H9 (cell line): ENCODE measurements around the gene NPIPA1. TPM values are rescaled to one million over a fixed set of nuclear protein-coding genes. Genes with fewer than 3 reads are reported as not detected.

Experiments used
- DNase-seq: peaks from one replicate; pipeline ENCODE4 v3.0.0-alpha.2; 2017
- H2AFZ ChIP-seq: one replicate; pipeline ENCODE4 v1.6.1; 2013; ENCODE audit warnings: mild to moderate bottlenecking, low read length, control low read depth, moderate library complexity
- H2AK5ac ChIP-seq: 2 replicates; pipeline ENCODE4 v1.6.1; 2013; ENCODE audit warnings: low read length, control low read depth, mixed read lengths; ENCODE audit not compliant: insufficient read length
- H2BK120ac ChIP-seq: one replicate; pipeline ENCODE4 v1.6.1; 2013; ENCODE audit warnings: low read depth, mild to moderate bottlenecking, low read length, control low read depth, inconsistent platforms; ENCODE audit not compliant: poor library complexity, severe bottlenecking
- H2BK12ac ChIP-seq: 2 replicates; pipeline ENCODE4 v1.6.1; 2013; ENCODE audit warnings: low read length, control low read depth, mixed read lengths, low read depth; ENCODE audit not compliant: insufficient read length
- H2BK15ac ChIP-seq: 2 replicates; pipeline ENCODE4 v1.6.1; 2013; ENCODE audit warnings: low read depth, low read length, control low read depth
- H2BK20ac ChIP-seq: one replicate; pipeline ENCODE4 v1.6.1; 2013; ENCODE audit warnings: low read depth, mild to moderate bottlenecking, low read length, control low read depth, inconsistent platforms; ENCODE audit not compliant: poor library complexity, severe bottlenecking
- H2BK5ac ChIP-seq: 2 replicates; pipeline ENCODE4 v1.6.1; 2013; ENCODE audit warnings: low read length, control low read depth, mixed read lengths; ENCODE audit not compliant: insufficient read length
- H3K14ac ChIP-seq: 2 replicates; pipeline ENCODE4 v1.6.1; 2013; ENCODE audit warnings: low read length, control low read depth; ENCODE audit not compliant: insufficient read depth
- H3K18ac ChIP-seq: 2 replicates; pipeline ENCODE4 v1.6.1; 2013; ENCODE audit warnings: low read depth, mild to moderate bottlenecking, mixed read lengths, low read length, control low read depth; ENCODE audit not compliant: insufficient read length
- H3K23ac ChIP-seq: 2 replicates; pipeline ENCODE4 v1.6.1; 2013; ENCODE audit warnings: low read length, control low read depth, mixed read lengths, low read depth; ENCODE audit not compliant: insufficient read length
- H3K23me2 ChIP-seq: 2 replicates; pipeline ENCODE4 v1.6.1; 2013; ENCODE audit warnings: low read depth, mild to moderate bottlenecking, mixed read lengths, low read length, control low read depth; ENCODE audit not compliant: insufficient read length, poor library complexity, severe bottlenecking
- H3K27ac ChIP-seq: 2 replicates; pipeline ENCODE4 v1.5.1; 2013; ENCODE audit warnings: low read length, control low read depth, mixed read lengths, low read depth; ENCODE audit not compliant: insufficient read length
- H3K27me3 ChIP-seq: 2 replicates; pipeline ENCODE4 v1.6.1; 2013; ENCODE audit warnings: low read length, control low read depth, inconsistent platforms; ENCODE audit not compliant: insufficient read depth
- H3K4ac ChIP-seq: 2 replicates; pipeline ENCODE4 v1.6.1; 2013; ENCODE audit warnings: low read depth, mild to moderate bottlenecking, control low read depth, inconsistent platforms, low read length, moderate library complexity
- H3K4me1 ChIP-seq: 2 replicates; pipeline ENCODE4 v1.6.1; 2013; ENCODE audit warnings: low read length, control low read depth, inconsistent platforms; ENCODE audit not compliant: insufficient read depth
- H3K4me2 ChIP-seq: 2 replicates; pipeline ENCODE4 v1.6.1; 2013; ENCODE audit warnings: low read length, control low read depth, mixed read lengths; ENCODE audit not compliant: insufficient read length, insufficient read depth
- H3K56ac ChIP-seq: 2 replicates; pipeline ENCODE4 v1.6.1; 2013; ENCODE audit warnings: low read depth, mild to moderate bottlenecking, mixed read lengths, low read length, control low read depth; ENCODE audit not compliant: insufficient read length
- H3K79me1 ChIP-seq: 2 replicates; pipeline ENCODE4 v1.6.1; 2013; ENCODE audit warnings: low read depth, mild to moderate bottlenecking, moderate library complexity, low read length, control low read depth, inconsistent platforms; ENCODE audit not compliant: insufficient read depth, poor library complexity, severe bottlenecking
- H3K79me2 ChIP-seq: 2 replicates; pipeline ENCODE4 v1.6.1; 2013; ENCODE audit warnings: low read length, control low read depth, inconsistent platforms; ENCODE audit not compliant: insufficient read depth
- H3K9ac ChIP-seq: 2 replicates; pipeline ENCODE4 v1.6.1; 2013; ENCODE audit warnings: low read length, control low read depth, mixed read lengths; ENCODE audit not compliant: insufficient read length; ENCODE audit errors: extremely low read depth
- H3K9me3 ChIP-seq: one replicate; pipeline ENCODE4 v1.6.1; 2013; ENCODE audit warnings: low read depth, low read length, inconsistent platforms; ENCODE audit not compliant: control insufficient read depth
- H3T11ph ChIP-seq: one replicate; pipeline ENCODE4 v1.6.1; 2013; ENCODE audit warnings: mild to moderate bottlenecking, low read length, control low read depth, inconsistent platforms
- H4K20me1 ChIP-seq: one replicate; pipeline ENCODE4 v1.6.1; 2013; ENCODE audit not compliant: control insufficient read depth, insufficient read length, insufficient read depth
- H4K5ac ChIP-seq: 2 replicates; pipeline ENCODE4 v1.6.1; 2013; ENCODE audit warnings: low read depth, mild to moderate bottlenecking, mixed read lengths, low read length, control low read depth; ENCODE audit not compliant: insufficient read length
- H4K8ac ChIP-seq: replicated peaks from 2 replicates; pipeline ENCODE4 v1.6.1; 2013; ENCODE audit warnings: low read length, control low read depth, mixed read lengths, low read depth; ENCODE audit not compliant: insufficient read length
- H4K91ac ChIP-seq: 2 replicates; pipeline ENCODE4 v1.6.1; 2013; ENCODE audit warnings: low read depth, mild to moderate bottlenecking, moderate library complexity, mixed read lengths, low read length, control low read depth; ENCODE audit not compliant: insufficient read length
- H3K27ac Mint-ChIP-seq, 3 experiments: 2 replicates in 2 of 3; 3 replicates in 1 of 3; pipeline ENCODE4 v1.8.0; 2020 to 2021; ENCODE audit warnings: mixed read lengths in 3 of 3, mild to moderate bottlenecking in 1 of 3, moderate library complexity in 1 of 3
- H3K27me3 Mint-ChIP-seq: 2 replicates; pipeline ENCODE4 v1.8.0; 2021; ENCODE audit warnings: low read depth, mild to moderate bottlenecking, moderate library complexity, mixed read lengths
- H3K36me3 Mint-ChIP-seq, 3 experiments: 2 replicates in 2 of 3; 3 replicates in 1 of 3; pipeline ENCODE4 v1.8.0; 2020 to 2021; ENCODE audit warnings: low read depth in 3 of 3, mixed read lengths in 3 of 3; ENCODE audit not compliant: insufficient read depth in 1 of 3
- H3K4me1 Mint-ChIP-seq, 2 experiments: 2 replicates each; pipeline ENCODE4 v1.8.0; 2020; ENCODE audit warnings: mixed read lengths in 2 of 2
- H3K4me3 Mint-ChIP-seq, 2 experiments: 2 replicates in 1 of 2; 3 replicates in 1 of 2; pipeline ENCODE4 v1.8.0; 2020 to 2021; ENCODE audit warnings: mild to moderate bottlenecking in 2 of 2, mixed read lengths in 2 of 2, moderate library complexity in 1 of 2
- H3K9me3 Mint-ChIP-seq, 2 experiments: 2 replicates in 1 of 2; 3 replicates in 1 of 2; pipeline ENCODE4 v1.8.0; 2020; ENCODE audit warnings: mild to moderate bottlenecking in 2 of 2, mixed read lengths in 2 of 2, moderate library complexity in 1 of 2
- WGBS: extraction: QIAGEN DNeasy Blood & Tissue Kit; methylation state at CpG from one replicate; pipeline ENCODE4 v1.1.7; 2013; ENCODE audit warnings: missing lambda C conversion rate, low lambda C conversion rate, mixed read lengths; ENCODE audit not compliant: insufficient read length; ENCODE audit errors: extremely low coverage; 5-methylcytosine and 5-hydroxymethylcytosine counted together
- total RNA-seq: library from RNA; stranded (reverse); gene quantifications from 2 replicates; pipeline ENCODE4 v1.2.1, GENCODE V29; 2021
- TF ChIP-seq, protein P1 (sequence below): fragments of 200-600 bp; sonication (generic); conservative IDR thresholded peaks from 3 replicates; pipeline ENCODE4 v1.8.0; 2021; ENCODE audit warnings: antibody characterized with exemption, mild to moderate bottlenecking

The NPIPA1 gene
- total RNA-seq, 1 experiment from 2014 or later, result 130 TPM

DNA sequence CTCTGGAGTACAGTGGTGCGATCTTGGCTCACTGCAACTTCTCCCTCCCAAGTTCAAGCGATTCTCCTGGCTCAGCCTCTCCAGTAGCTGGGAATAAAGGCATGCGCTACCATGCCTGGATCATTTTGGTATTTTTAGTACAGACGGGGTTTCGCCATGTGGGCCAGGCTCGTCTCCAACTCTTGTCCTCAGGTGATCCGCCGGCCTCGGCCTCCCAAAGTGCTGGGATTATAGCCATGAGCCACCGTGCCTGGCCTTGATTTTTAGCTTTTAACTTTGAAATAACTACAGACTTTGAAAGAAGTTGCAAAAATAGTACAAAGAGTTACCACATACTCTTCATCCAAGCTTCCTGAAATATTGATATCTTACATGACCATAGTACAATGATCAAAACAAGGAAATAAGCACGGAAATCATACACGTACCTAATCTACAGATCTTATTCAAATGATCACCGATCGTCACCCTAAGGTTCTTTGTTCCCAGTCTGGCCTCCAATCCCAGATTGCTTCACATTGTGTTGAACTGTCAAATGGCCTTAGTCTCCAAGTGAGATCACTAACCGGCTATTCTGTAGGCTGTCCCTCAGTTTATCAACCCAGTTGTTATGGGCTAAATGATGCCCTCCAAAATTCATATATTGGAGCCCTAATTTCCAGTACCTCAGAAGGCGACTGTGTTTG is 18.4 kb downstream of the NPIPA1 start:
- H2BK15ac ChIP-seq, result no peak overlapping the region

More for the DNA sequence above, 18.4 kb downstream of the NPIPA1 start:
- Histone ChIP-seq H2BK5ac (no peak overlapping the region), H2AK5ac (no peak overlapping the region), H4K20me1 (no peaks in the 10 kb centered on the region), H4K8ac (no peak overlapping the region), H3K23ac (no peak overlapping the region), H3K23me2 (no peaks in the 10 kb centered on the region), H3K9ac (no peak overlapping the region), H3K18ac (no peak overlapping the region), H2AFZ (no peak overlapping the region), H3K27ac (no peak overlapping the region), H4K5ac (no peak overlapping the region), H3K4me2 (no peak overlapping the region), H2BK20ac (no peak overlapping the region), H3T11ph (no peak overlapping the region), H3K79me2 (no peaks in the 10 kb centered on the region), H3K27me3 (no peaks in the 10 kb centered on the region), H3K56ac (no peak overlapping the region), H2BK12ac (no peak overlapping the region), H3K4me1 (no peaks in the 10 kb centered on the region), H3K4ac (no peak overlapping the region), H3K9me3 (no peaks in the 10 kb centered on the region), H3K79me1 (no peaks in the 10 kb centered on the region), H3K14ac (no peak overlapping the region), H4K91ac (no peak overlapping the region), H2BK120ac (no peak overlapping the region)
- Mint-ChIP-seq H3K9me3 (no peaks in the 10 kb centered on the region), H3K27me3 (peaks cover 2% of the 10 kb centered on the region; the same call in 1 of the 2 replicates), H3K36me3 (no peaks in the 10 kb centered on the region), H3K4me3 (no peak overlapping the region), H3K27ac (peak overlapping the region in 1 of 3 experiments; percentile 72; a peak in 1 of 7 replicates), H3K4me1 (peaks cover 4% of the 10 kb centered on the region in 2 experiments; a peak in 1 of 4 replicates)
- TF ChIP-seq, protein P1, sequence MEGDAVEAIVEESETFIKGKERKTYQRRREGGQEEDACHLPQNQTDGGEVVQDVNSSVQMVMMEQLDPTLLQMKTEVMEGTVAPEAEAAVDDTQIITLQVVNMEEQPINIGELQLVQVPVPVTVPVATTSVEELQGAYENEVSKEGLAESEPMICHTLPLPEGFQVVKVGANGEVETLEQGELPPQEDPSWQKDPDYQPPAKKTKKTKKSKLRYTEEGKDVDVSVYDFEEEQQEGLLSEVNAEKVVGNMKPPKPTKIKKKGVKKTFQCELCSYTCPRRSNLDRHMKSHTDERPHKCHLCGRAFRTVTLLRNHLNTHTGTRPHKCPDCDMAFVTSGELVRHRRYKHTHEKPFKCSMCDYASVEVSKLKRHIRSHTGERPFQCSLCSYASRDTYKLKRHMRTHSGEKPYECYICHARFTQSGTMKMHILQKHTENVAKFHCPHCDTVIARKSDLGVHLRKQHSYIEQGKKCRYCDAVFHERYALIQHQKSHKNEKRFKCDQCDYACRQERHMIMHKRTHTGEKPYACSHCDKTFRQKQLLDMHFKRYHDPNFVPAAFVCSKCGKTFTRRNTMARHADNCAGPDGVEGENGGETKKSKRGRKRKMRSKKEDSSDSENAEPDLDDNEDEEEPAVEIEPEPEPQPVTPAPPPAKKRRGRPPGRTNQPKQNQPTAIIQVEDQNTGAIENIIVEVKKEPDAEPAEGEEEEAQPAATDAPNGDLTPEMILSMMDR, result no peak
- no peak for DNase-seq
- no CpG with 5 or more reads among the region's 16 CpGs for WGBS
